PFSK-1 (cell line): ENCODE data around the gene CHP2.
A peak's percentile ranks its signal among the peaks of the same experiment; 100 is the strongest.

Experiments used
- FOXP2 ChIP-seq: optimal IDR thresholded peaks from 2 replicates; pipeline ENCODE3; 2011; ENCODE audit warnings: borderline replicate concordance, control low read depth, inconsistent platforms; ENCODE audit not compliant: insufficient read depth; ENCODE audit errors: extremely low read length, extremely low read depth
- POLR2AphosphoS5 ChIP-seq: IDR thresholded peaks from 2 replicates; pipeline ENCODE4 v1.6.1; 2012; ENCODE audit warnings: low read depth, mild to moderate bottlenecking, control low read depth, low read length, moderate library complexity
- REST ChIP-seq, 2 experiments: IDR thresholded peaks; 2 replicates each; pipeline versions ENCODE4 v1.6.1 to v1.8.0; 2011 to 2012; ENCODE audit warnings: low read depth in 2 of 2, low read length in 2 of 2, control low read depth in 1 of 2, inconsistent platforms in 1 of 2, mild to moderate bottlenecking in 1 of 2, moderate library complexity in 1 of 2; ENCODE audit not compliant: insufficient read depth in 1 of 2
- SIN3A ChIP-seq: IDR thresholded peaks from 2 replicates; pipeline ENCODE4 v1.6.1; 2012; ENCODE audit warnings: mild to moderate bottlenecking, low read length, moderate library complexity, borderline replicate concordance; ENCODE audit not compliant: insufficient read depth
- TAF1 ChIP-seq: IDR thresholded peaks from 2 replicates; pipeline ENCODE4 v1.6.1; 2012; ENCODE audit warnings: low read length, control low read depth, borderline replicate concordance; ENCODE audit not compliant: insufficient read depth

The CHP2 gene

GRCh38 chr16:23724785-23725131, 30.1 kb upstream of the CHP2 start:
- TF ChIP-seq TAF1 (no peak), POLR2AphosphoS5 (no peak), SIN3A (no peak), REST (IDR thresholded peaks at IDR 0.05; ENCODE audit: insufficient read depth in 1 of 2, low read depth in 2 of 2, low read length in 2 of 2) (no peak), FOXP2 (no peak)

GRCh38 chr16:23726710-23727109, 28.1 kb upstream of the CHP2 start:
- no peak for TF ChIP-seq REST (IDR thresholded peaks at IDR 0.05; ENCODE audit: insufficient read depth in 1 of 2, low read depth in 2 of 2, low read length in 2 of 2)
- no peak for TF ChIP-seq FOXP2
- no peak for TF ChIP-seq TAF1
- TF ChIP-seq POLR2AphosphoS5: no peak
- no peak for TF ChIP-seq SIN3A

GRCh38 chr16:23728112-23728477, 26.7 kb upstream of the CHP2 start:
- no peak for TF ChIP-seq POLR2AphosphoS5
- no peak for TF ChIP-seq TAF1
- no peak for TF ChIP-seq FOXP2
- no peak for TF ChIP-seq REST (IDR thresholded peaks at IDR 0.05; ENCODE audit: insufficient read depth in 1 of 2, low read depth in 2 of 2, low read length in 2 of 2)
- no peak for TF ChIP-seq SIN3A

- TF ChIP-seq FOXP2 (peak; percentile 44), POLR2AphosphoS5 (no peak)
These were observed 25.1 kb upstream of the CHP2 start for GRCh38 chr16:23729503-23730424.

- TF ChIP-seq POLR2AphosphoS5: no peak
- no peak for TF ChIP-seq FOXP2
- no peak for TF ChIP-seq REST (IDR thresholded peaks at IDR 0.05; ENCODE audit: insufficient read depth in 1 of 2, low read depth in 2 of 2, low read length in 2 of 2)
- TF ChIP-seq TAF1: no peak
- TF ChIP-seq SIN3A: no peak
These were observed 20.5 kb upstream of the CHP2 start for GRCh38 chr16:23734176-23734893.
